T-helper 22 cell (primary cell): ENCODE measurements around the gene ABCB1.
"Not testable (repeated sequence)": the region's sequence is repeated elsewhere in the genome, so short reads cannot be mapped to it uniquely, and the experiment has no call there.

Source experiments
- DNase-seq: peaks from one replicate; pipeline ENCODE4 v3.0.0-alpha.2; 2020; ENCODE audit warnings: low read depth

The ABCB1 gene

GRCh38 chr7:87469204-87469603 lies 131.5 kb downstream of the ABCB1 start:
- not testable (repeated sequence) for DNase-seq

GRCh38 chr7:87465534-87465880 lies 135.2 kb downstream of the ABCB1 start:
- not testable (repeated sequence) for DNase-seq

GRCh38 chr7:87464830-87465533 lies 135.7 kb downstream of the ABCB1 start:
- not testable (repeated sequence) for DNase-seq

GRCh38 chr7:87463982-87464381 lies 136.7 kb downstream of the ABCB1 start:
- DNase-seq = no peak

GRCh38 chr7:87460444-87460843 lies 140.2 kb downstream of the ABCB1 start:
- not testable (repeated sequence) for DNase-seq

- no peak for DNase-seq
Measured at GRCh38 chr7:87459941-87460340, 140.7 kb downstream of the ABCB1 start.

GRCh38 chr7:87458148-87458547 lies 142.5 kb downstream of the ABCB1 start:
- DNase-seq = no peak

- no peak for DNase-seq
Measured at GRCh38 chr7:87456247-87456646, 144.4 kb downstream of the ABCB1 start.
